Dedifferentiated amniotic fluid mesenchymal stem cell (primary cell): ENCODE measurements around the gene ZSWIM8.

ENCODE experiments used
- DNase-seq: peaks from one replicate; pipeline ENCODE4 v3.0.0-alpha.2; 2016; ENCODE audit errors: extremely low spot score

Gene ZSWIM8

DNA sequence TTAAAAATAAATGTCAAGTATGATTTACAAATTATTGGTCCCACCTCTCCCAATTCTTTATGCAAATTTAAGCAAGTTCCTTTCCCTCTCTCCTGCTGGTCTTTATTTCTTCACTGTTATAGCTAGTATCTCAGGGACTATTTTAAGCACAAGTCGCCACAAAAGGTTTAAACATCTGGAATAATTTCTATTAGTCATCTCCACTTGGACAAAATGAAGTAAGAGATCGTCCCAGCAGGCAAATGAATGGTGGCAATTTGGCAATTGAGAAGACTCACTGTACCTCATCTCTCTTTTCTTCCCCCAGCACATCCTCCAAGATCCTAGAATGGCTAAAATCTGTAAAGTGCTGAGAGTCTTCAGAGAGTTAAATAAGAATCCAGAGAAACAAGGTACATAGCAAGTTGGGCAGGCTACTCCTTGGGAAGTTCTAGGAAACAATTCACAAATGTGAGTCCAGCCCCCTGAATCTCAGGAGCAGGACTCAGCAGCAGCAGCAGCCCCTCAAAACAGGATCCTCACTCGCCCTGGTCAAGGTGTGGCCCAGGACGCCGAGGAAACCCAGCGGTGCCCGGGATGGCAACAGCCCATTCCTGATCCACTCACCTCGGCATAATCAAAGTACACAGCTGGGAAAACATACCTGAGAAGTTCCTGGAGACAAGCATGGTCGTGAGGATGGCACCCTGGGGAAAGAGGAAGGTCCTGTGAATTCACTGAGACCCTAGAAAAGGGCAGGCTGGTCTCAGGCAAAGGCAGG lies 56.3 kb downstream of the ZSWIM8 start:
- no peak for DNase-seq

DNA sequence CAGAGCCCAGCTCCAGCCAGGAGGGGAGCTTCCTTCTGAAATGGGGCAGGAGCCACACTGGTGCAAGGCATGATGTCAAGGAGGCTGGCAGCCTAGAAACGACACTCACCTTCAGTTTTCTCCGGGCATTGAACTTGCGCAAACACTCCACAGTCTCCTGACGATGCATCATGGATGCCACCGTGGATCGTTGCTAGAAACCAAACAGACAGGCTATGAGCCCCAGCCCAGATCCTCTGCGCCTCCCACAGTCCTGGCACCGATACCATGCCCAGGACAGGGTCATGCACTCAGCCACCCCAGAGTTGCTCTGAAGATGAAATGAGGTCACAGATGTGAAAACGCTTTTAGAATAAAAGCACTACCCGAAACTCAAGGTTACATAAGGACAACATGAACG lies 56.9 kb downstream of the ZSWIM8 start:
- no peak for DNase-seq

DNA sequence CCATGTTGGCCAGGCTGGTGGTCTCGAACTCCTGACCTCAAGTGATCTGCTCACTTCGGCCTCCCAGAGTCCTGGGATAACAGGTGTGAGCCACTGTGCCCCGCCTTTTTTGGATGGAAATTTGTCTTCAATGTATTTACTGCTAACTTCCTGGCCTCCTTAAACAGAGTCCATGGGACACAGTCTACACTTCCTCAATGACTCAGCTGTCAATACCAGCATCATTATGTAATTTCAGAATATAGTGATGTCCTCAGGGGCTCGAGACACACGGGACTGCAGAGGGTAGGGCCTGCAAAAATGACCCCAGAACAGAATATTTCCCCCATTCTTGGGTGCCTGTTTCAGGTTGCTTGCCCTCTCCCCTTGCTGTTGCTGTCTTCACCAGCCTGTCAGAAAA lies 57.9 kb downstream of the ZSWIM8 start:
- DNase-seq, result no peak

DNA sequence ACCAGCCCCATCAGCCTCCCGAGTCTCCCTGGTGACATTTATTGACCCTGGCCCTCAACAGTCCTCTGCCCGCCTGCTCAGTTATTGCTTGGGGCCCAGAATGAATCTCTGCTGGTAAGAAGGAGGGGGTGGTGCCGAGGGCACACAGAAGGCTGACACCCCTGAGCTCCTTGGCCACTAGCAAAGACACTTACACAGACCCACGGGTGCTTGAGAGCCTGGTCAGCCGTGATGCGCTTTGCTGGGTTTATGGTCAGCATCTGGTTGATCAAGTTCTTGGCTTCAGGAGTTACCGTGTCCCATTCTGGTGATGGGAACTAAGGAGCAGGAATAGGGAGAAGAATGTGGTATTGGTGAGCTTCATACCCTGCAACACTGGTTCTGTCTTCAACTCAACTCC lies 61.6 kb downstream of the ZSWIM8 start:
- DNase-seq, result no peak

DNA sequence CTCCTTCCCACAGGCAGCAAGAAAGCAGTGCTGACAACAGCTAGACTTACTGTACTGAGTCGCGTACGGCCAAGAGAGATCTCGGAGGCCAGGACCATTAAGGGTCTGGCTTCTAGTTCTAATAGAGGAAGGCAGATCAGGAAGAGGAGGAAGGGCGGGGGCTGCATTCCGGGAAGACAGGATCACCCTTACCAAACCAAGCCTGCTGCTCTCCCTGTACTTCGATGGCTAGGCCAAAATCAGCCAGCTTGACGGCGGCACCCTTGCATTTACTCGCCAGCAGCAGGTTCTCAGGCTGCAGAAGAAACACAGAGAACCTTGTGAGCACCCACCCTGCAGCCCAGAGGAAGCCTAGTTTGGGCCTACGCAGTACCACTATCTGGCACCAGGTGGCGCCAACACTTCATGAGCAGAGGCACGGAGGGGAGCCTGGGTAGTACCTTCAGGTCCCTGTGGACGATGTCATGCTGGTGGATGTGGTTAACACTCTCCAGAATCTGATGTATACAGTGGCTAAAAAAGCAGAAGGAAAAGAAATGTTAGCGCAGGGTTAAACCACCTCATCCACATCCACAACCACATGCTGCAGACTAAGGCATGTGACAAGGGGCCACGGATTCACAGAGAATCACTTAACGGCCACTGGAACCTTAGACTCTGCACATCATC lies 63.5 kb downstream of the ZSWIM8 start:
- peak; percentile 67 for DNase-seq

DNA sequence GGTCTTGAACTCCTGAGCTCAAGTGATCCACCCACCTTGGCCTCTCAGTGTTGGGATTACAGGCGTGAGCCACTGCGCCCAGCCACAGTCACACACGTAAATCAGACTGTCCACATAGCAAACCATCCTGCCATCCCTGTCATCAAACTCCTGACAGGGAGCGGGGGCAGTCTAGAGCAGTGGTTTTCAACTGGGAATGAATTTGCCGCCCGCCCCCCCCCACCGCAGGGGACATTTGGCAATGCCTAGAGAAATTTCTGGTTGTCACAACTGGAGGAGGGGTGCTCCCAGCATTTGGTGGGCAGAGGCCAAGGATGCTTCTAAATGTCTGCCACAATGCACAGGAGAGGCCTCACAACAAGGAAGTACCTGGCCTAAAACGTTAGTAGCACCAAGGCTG lies 64.8 kb downstream of the ZSWIM8 start:
- no peak for DNase-seq

DNA sequence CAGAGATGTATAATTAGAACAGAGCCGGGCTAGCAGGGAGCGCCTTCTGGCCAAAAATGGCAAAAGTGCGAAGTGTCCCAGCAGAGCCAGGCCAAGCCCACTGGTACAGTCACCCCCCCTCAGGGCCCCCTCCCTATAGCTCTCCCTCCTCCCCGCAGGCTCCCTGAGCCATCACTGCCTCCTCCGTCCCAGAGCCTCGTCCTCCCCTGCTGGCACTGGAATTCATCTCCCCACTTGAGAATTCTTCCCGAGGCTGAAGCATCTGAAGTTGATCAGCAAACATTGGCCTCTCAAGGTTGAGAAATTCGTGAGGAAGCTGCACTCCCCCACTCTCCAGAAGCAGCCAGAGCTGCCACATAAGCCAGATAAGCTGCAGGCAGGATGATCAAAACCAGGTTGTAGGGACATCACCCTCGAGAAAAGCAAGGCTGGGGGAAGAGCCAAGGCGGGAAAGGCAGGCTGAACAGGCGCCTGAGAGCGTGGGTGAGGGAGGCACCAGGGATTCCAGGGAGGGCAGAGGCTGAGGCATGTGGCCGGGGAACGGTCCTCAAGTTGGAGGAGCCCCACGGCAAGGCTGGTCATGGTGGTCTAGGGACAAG lies 65.6 kb downstream of the ZSWIM8 start:
- DNase-seq, result peak; percentile 80
